CD4-positive, alpha-beta T cell treated with Interleukin-4 for 4 hours (primary cell): ENCODE measurements around the gene NANOGP8.

ENCODE experiments used
- DNase-seq: peaks from one replicate; pipeline ENCODE4 v3.0.0-alpha.2; 2020

The NANOGP8 gene

DNA sequence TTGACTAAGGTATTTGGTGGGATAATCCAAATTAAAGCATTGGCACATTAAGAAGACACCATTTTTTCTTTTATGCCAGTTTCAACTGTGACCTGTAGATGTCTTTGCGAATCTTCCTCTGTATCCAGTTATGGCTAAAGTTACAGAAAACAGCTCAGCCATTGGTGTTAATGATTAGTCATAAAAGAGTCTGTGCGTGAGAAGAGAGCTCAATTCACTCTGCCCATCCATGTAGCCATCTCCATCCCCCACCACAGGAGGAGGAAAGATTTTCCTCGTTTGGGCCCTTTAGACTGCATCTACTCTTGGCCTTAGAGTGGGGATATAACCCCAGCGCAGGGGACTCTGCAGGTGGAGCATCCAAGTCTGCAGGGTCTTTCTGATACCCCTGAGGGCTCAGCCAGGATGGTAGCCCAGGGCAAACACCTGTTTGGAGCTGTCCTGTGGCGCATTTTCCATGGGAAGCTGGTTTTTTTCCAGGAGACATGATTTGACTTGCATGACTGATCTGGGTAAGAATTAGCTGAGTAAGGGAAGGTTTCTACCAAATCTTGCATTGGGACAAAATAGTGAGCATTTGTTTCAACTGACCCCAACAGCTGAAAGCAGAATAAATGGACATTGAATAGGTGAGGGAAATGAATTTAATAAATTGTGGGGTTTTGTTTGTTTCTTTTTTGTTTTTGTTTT lies 29.5 kb downstream of the NANOGP8 start:
- DNase-seq = no peak

GRCh38 chr15:35054380-35054779 lies 30.7 kb downstream of the NANOGP8 start:
- no peak for DNase-seq

- DNase-seq = no peak
Observed at GRCh38 chr15:35047996-35048395, 37.1 kb downstream of the NANOGP8 start.

DNA sequence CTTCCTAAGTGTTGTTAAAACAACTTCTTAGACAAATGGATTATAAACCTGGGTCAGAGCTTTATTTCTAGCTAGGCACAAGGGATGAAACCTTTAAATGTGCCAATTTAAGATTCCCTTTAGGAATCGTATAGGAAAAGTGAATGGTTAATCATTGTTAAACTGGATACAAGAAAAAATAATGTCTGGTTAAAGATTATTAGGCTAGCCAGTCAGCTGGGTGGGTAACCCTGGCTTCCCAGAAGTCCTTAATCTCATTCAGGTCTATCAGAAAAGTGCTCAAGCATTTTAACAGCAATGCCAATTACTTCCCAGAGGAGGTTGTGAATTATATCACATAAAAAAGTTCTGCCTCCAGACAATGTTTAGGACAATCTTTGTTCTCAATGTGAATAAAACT lies 37.6 kb downstream of the NANOGP8 start:
- DNase-seq = no peak

DNA sequence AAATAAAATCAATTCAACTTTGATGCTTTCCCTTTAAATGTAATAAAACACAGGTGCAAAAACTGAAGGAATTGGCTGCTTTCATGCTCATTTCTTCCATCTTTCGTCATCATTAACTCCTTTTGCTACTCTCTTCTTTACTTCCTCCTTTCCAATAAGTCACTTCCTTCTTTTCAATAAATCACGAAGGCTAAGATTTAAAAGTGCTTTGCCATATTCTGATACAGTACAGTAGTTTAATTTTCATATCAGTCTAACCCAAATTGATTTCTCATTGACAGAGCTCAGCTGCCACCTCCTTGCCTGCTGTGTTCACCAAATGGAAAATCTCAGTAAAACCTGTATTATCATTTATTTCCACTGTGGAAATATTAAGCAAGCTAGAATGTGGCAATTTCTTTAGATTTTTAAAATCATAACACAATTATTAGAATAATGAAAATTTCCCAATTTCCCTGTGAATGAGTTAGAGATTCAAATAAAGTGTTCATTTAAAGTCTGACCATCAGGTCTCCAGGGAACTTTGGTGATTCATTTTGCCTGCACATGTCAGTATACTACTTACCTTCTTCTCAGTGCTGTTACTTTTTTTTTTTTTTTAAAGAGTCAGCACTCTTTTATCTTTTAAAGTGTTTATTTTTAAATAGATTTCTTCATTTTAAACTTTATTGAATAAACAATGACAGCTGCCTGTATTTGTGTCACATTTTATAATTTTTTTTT lies 41.6 kb downstream of the NANOGP8 start:
- DNase-seq = no peak

- DNase-seq = no peak
Observed at GRCh38 chr15:35040339-35041255, 44.5 kb downstream of the NANOGP8 start.

DNA sequence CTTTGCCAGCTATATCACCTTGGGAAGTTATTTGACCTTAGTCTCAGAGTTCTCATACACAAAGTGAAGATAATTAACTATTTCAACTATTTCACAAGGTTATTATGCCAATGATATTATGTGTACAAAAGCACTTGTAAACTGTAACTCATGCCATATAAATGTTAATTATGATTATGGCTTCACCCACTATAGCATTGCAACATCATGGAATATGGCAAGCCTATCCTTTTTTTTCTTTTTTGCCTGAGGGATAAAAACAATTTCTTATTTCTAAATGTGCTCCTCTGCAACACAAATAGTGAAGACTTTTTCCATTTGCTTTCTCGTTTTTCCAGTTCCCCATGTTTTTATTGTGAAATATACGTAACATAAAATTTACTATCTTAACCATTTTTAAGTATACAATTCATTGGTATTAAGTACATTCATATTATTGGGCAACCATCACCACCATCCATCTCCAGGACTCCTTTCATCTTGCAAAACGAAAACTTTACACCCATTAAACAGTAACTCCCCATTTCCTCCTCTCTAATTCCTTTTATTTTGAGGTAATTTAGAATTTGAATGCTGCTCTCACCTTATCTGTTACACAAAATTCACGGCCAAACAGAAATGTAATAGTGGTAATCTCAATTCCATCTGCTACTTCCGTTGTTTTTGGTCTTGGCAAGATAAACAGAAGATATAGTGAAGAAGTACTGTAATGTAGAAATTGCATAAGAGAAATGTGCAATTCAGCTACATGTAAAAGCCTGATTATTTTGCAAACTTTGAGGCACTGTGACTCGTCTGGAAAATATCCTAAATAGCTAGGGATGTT lies 46.3 kb downstream of the NANOGP8 start:
- no peak for DNase-seq
